HCT116 (cell line): ENCODE data around the gene LRRC8B.

Experiments used
- CTCF ChIP-seq, 3 experiments: fragments of 200-600 bp in 1 of 3; sonication (generic) in 1 of 3; IDR thresholded peaks in 2 of 3; conservative IDR thresholded peaks in 1 of 3; 2 replicates each; pipeline ENCODE4 v1.5.1; 2012 to 2017; ENCODE audit warnings: low read depth in 2 of 3, low read length in 2 of 3, antibody characterized with exemption in 1 of 3, borderline replicate concordance in 1 of 3, control low read depth in 1 of 3, mild to moderate bottlenecking in 1 of 3, mixed read lengths in 1 of 3, mixed run types in 1 of 3, moderate library complexity in 1 of 3; ENCODE audit not compliant: insufficient read depth in 1 of 3
- EGR1 ChIP-seq: IDR thresholded peaks from 2 replicates; pipeline ENCODE4 v1.6.1; 2012; ENCODE audit warnings: low read depth
- JUND ChIP-seq: IDR thresholded peaks from 2 replicates; pipeline ENCODE4 v1.6.1; 2012
- POLR2A ChIP-seq: IDR thresholded peaks from 2 replicates; pipeline ENCODE4 v1.7.0; 2011; ENCODE audit warnings: borderline replicate concordance; ENCODE audit not compliant: insufficient read depth, insufficient read length; ENCODE audit errors: extremely low read depth
- SP1 ChIP-seq: IDR thresholded peaks from 2 replicates; pipeline ENCODE4 v1.6.1; 2012; ENCODE audit warnings: low read depth
- TCF7L2 ChIP-seq: IDR thresholded peaks from 2 replicates; pipeline ENCODE4 v1.7.0; 2011; ENCODE audit warnings: borderline replicate concordance, inconsistent platforms; ENCODE audit not compliant: insufficient read depth, insufficient read length; ENCODE audit errors: extremely low read depth
- ZFX ChIP-seq: fragments of 450-650 bp; IDR thresholded peaks from 2 replicates; pipeline ENCODE4 v1.6.1; 2017

DNA sequence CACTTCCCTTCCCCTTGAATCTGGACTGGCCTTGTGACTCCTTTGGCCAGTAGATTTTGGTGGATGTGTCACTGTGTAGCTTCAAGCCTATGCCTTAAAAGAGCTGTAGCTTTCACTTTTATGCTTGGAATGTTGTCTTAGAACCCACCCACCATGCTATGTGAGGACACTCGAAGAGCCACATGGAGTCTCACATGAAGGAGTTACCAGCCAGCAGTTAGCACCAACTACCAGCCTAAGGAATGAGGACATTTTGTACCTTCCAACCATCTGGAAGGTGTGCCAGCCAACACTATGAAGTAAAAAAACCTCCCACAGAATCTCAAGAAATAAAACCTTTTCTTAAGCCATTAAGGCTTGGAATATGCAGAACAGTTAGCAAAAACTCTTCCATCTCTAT is 50.6 kb downstream of the LRRC8B start:
- TF ChIP-seq ZFX (no peak), CTCF (IDR thresholded peaks at IDR 0.05 in 2 of 3, conservative IDR thresholded peaks at IDR 0.05 in 1 of 3; ENCODE audit: borderline replicate concordance in 1 of 3, insufficient read depth in 1 of 3, low read depth in 2 of 3, low read length in 2 of 3) (no peak), POLR2A (no peak), SP1 (no peak), TCF7L2 (no peak), JUND (no peak), EGR1 (no peak)
